HCT116 (cell line): ENCODE measurements around the gene KLHL6.

Experiments used
- CEBPB ChIP-seq: IDR thresholded peaks from 2 replicates; pipeline ENCODE4 v1.6.1; 2012; ENCODE audit warnings: low read depth
- EZH2 ChIP-seq: fragments of 200-600 bp; sonication (generic); IDR thresholded peaks from 2 replicates; pipeline ENCODE4 v1.6.1; 2017; ENCODE audit warnings: antibody characterized with exemption, mixed run types
- JUND ChIP-seq: IDR thresholded peaks from 2 replicates; pipeline ENCODE4 v1.6.1; 2012
- POLR2A ChIP-seq: IDR thresholded peaks from 2 replicates; pipeline ENCODE4 v1.7.0; 2011; ENCODE audit warnings: borderline replicate concordance; ENCODE audit not compliant: insufficient read depth, insufficient read length; ENCODE audit errors: extremely low read depth
- POLR2AphosphoS5 ChIP-seq: IDR thresholded peaks from 2 replicates; pipeline ENCODE4 v1.6.1; 2011; ENCODE audit warnings: mild to moderate bottlenecking, low read depth, low read length, moderate library complexity
- REST ChIP-seq: IDR thresholded peaks from 2 replicates; pipeline ENCODE4 v1.6.1; 2012; ENCODE audit warnings: low read depth
- YY1 ChIP-seq: IDR thresholded peaks from 2 replicates; pipeline ENCODE4 v1.6.1; 2011; ENCODE audit warnings: low read length, low read depth, moderate library complexity, mild to moderate bottlenecking; ENCODE audit not compliant: insufficient replicate concordance; ENCODE audit errors: extremely low read depth
- ZBTB33 ChIP-seq: IDR thresholded peaks from 2 replicates; pipeline ENCODE4 v1.6.1; 2011; ENCODE audit warnings: mild to moderate bottlenecking, low read length, moderate library complexity; ENCODE audit not compliant: insufficient replicate concordance; ENCODE audit errors: extremely low read depth
- TF ChIP-seq, protein P1 (sequence below), 3 experiments: fragments of 200-600 bp in 1 of 3; sonication (generic) in 1 of 3; IDR thresholded peaks in 2 of 3; conservative IDR thresholded peaks in 1 of 3; 2 replicates each; pipeline ENCODE4 v1.5.1; 2012 to 2017; ENCODE audit warnings: low read depth in 2 of 3, low read length in 2 of 3, antibody characterized with exemption in 1 of 3, borderline replicate concordance in 1 of 3, control low read depth in 1 of 3, mild to moderate bottlenecking in 1 of 3, mixed read lengths in 1 of 3, mixed run types in 1 of 3, moderate library complexity in 1 of 3; ENCODE audit not compliant: insufficient read depth in 1 of 3
- TF ChIP-seq, protein P2 (sequence below): IDR thresholded peaks from 2 replicates; pipeline ENCODE4 v1.6.1; 2012
- TF ChIP-seq, protein P3 (sequence below): IDR thresholded peaks from 2 replicates; pipeline ENCODE4 v1.6.1; 2012

GRCh38 chr3:183464480-183464879 lies 91.0 kb downstream of the KLHL6 start:
- TF ChIP-seq, protein P1, sequence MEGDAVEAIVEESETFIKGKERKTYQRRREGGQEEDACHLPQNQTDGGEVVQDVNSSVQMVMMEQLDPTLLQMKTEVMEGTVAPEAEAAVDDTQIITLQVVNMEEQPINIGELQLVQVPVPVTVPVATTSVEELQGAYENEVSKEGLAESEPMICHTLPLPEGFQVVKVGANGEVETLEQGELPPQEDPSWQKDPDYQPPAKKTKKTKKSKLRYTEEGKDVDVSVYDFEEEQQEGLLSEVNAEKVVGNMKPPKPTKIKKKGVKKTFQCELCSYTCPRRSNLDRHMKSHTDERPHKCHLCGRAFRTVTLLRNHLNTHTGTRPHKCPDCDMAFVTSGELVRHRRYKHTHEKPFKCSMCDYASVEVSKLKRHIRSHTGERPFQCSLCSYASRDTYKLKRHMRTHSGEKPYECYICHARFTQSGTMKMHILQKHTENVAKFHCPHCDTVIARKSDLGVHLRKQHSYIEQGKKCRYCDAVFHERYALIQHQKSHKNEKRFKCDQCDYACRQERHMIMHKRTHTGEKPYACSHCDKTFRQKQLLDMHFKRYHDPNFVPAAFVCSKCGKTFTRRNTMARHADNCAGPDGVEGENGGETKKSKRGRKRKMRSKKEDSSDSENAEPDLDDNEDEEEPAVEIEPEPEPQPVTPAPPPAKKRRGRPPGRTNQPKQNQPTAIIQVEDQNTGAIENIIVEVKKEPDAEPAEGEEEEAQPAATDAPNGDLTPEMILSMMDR (IDR thresholded peaks at IDR 0.05 in 2 of 3, conservative IDR thresholded peaks at IDR 0.05 in 1 of 3; ENCODE audit: borderline replicate concordance in 1 of 3, insufficient read depth in 1 of 3, low read depth in 2 of 3, low read length in 2 of 3): no peak
- no peak for TF ChIP-seq REST
- TF ChIP-seq, protein P2, sequence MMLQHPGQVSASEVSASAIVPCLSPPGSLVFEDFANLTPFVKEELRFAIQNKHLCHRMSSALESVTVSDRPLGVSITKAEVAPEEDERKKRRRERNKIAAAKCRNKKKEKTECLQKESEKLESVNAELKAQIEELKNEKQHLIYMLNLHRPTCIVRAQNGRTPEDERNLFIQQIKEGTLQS: no peak
- no peak for TF ChIP-seq POLR2A
- no peak for TF ChIP-seq CEBPB
- TF ChIP-seq EZH2: no peak
- TF ChIP-seq, protein P3, sequence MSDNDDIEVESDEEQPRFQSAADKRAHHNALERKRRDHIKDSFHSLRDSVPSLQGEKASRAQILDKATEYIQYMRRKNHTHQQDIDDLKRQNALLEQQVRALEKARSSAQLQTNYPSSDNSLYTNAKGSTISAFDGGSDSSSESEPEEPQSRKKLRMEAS: no peak
- no peak for TF ChIP-seq YY1
- TF ChIP-seq POLR2AphosphoS5: no peak
- no peak for TF ChIP-seq JUND
- no peak for TF ChIP-seq ZBTB33
